Natural killer cell treated with Interleukin-12 subunit alpha and Interleukin-12 subunit beta and Interleukin-15 and Interleukin-18, amount 100 ng/mL, for 72 hours (primary cell): ENCODE measurements around the gene COX5B. TPM values are rescaled to one million over a fixed set of nuclear protein-coding genes. Genes with fewer than 3 reads are reported as not detected.
"Not testable (repeated sequence)": the region's sequence is repeated elsewhere in the genome, so short reads cannot be mapped to it uniquely, and the experiment has no call there.

Source experiments
- ATAC-seq, 2 donors: fragments of 150-1000 bp; cut with Tn5 transposase in 1 of 2; sonication (Bioruptor Pico), chemical (Tn5 transposase) in 1 of 2; 2 replicates each; pipeline ENCODE4 v1.10.0; 2021
- DNase-seq: peaks from one replicate; pipeline ENCODE4 v3.0.0; 2022; ENCODE audit warnings: low spot score
- H3K27ac Mint-ChIP-seq, 2 donors: 1 replicate in 1 of 2; 2 replicates in 1 of 2; pipeline ENCODE4 v1.8.0; 2022; ENCODE audit warnings: mixed read lengths in 2 of 2, mild to moderate bottlenecking in 1 of 2, moderate library complexity in 1 of 2
- H3K27me3 Mint-ChIP-seq, 2 donors: 1 replicate in 1 of 2; 2 replicates in 1 of 2; pipeline ENCODE4 v1.8.0; 2022; ENCODE audit warnings: mixed read lengths in 2 of 2
- H3K36me3 Mint-ChIP-seq: one replicate; pipeline ENCODE4 v1.8.0; 2022; ENCODE audit warnings: mixed read lengths
- H3K4me1 Mint-ChIP-seq, 2 donors: 1 replicate in 1 of 2; 2 replicates in 1 of 2; pipeline ENCODE4 v1.8.0; 2022; ENCODE audit warnings: low read depth in 2 of 2, mixed read lengths in 2 of 2, mild to moderate bottlenecking in 1 of 2
- H3K4me3 Mint-ChIP-seq: one replicate; pipeline ENCODE4 v1.8.0; 2022; ENCODE audit warnings: mixed read lengths
- H3K9me3 Mint-ChIP-seq: 2 replicates; pipeline ENCODE4 v1.8.0; 2022; ENCODE audit warnings: mixed read lengths
- total RNA-seq, 2 donors: library from RNA; stranded (reverse); gene quantifications; one replicate each; pipeline ENCODE4 v1.2.3, GENCODE V29; 2022

The COX5B gene
- total RNA-seq, result 100 to 1,000 TPM; 133 to 174 TPM

GRCh38 chr2:97645695-97646629, at the start of gene COX5B:
COX5B (plus strand) TSS chr2:97646062; CDS start chr2:97646087, 25 bp downstream.
- peak within 1 kb of the TSS; percentile 95 for H3K4me3 Mint-ChIP-seq
- H3K9me3 Mint-ChIP-seq, result no peaks in the 10 kb centered on the region
- peaks cover 0 to 3% of the 10 kb centered on the region in 2 donors for H3K27me3 Mint-ChIP-seq
- peak within 1 kb of the TSS; percentile 90 to 99 for H3K27ac Mint-ChIP-seq
- peaks cover 26% of the 10 kb centered on the region for H3K36me3 Mint-ChIP-seq
- peak; percentile 100 for DNase-seq
- peaks cover 20 to 23% of the 10 kb centered on the region in 2 donors for H3K4me1 Mint-ChIP-seq
- ATAC-seq, result peak; percentile 99 to 100

- peaks cover 25 to 27% of the 10 kb centered on the region in 2 donors for H3K27me3 Mint-ChIP-seq
- H3K27ac Mint-ChIP-seq, ATAC-seq, H3K9me3 Mint-ChIP-seq, H3K4me1 Mint-ChIP-seq, DNase-seq, H3K4me3 Mint-ChIP-seq, H3K36me3 Mint-ChIP-seq: not testable (repeated sequence)
These were observed 49.7 kb upstream of the COX5B start for GRCh38 chr2:97596180-97596579.

DNA sequence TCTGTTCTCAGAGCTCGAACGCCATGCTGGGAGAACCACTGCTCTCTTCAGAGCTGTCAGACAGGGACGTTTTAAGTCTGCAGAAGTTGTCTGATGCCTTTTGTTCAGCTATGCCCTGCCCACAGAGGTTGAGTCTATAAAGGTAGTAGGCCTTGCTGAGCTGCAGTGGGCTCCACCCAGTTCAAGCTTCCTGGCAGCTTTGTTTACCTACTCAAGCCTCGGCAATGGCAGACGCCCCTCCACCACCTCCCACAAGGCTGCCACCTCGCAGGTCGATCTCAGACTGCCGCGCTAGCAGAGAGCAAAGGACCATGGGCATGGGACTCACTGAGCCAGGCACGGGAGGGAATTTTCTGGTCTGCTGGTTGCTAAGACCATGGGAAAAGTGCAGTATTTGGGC, 44.3 kb upstream of the COX5B start:
- not testable (repeated sequence) for H3K36me3 Mint-ChIP-seq, DNase-seq, H3K9me3 Mint-ChIP-seq, ATAC-seq, H3K27ac Mint-ChIP-seq, H3K4me1 Mint-ChIP-seq, H3K4me3 Mint-ChIP-seq
- peaks cover 18 to 34% of the 10 kb centered on the region in 2 donors for H3K27me3 Mint-ChIP-seq

DNA sequence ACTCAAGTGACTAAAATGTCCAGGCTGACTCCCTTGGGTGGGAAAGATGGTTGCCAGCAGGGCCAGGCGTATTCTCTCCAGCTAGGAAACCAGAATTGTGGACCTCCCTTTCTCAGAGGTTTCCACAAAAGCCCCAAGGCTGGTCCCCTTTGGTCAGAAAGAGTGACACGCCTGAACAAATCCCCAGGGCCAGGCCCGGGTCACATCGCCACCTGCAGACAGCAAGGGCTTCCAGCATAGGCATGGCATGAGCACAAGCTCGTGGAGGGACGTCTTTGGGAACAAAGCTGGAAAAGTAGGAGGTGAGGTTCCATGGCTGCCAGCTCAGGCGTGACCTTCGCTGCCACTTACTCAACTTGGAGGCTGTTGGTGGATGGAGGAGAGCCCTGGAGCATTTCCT, 40.8 kb upstream of the COX5B start:
- not testable (repeated sequence) for ATAC-seq, H3K36me3 Mint-ChIP-seq, H3K4me1 Mint-ChIP-seq

DNA sequence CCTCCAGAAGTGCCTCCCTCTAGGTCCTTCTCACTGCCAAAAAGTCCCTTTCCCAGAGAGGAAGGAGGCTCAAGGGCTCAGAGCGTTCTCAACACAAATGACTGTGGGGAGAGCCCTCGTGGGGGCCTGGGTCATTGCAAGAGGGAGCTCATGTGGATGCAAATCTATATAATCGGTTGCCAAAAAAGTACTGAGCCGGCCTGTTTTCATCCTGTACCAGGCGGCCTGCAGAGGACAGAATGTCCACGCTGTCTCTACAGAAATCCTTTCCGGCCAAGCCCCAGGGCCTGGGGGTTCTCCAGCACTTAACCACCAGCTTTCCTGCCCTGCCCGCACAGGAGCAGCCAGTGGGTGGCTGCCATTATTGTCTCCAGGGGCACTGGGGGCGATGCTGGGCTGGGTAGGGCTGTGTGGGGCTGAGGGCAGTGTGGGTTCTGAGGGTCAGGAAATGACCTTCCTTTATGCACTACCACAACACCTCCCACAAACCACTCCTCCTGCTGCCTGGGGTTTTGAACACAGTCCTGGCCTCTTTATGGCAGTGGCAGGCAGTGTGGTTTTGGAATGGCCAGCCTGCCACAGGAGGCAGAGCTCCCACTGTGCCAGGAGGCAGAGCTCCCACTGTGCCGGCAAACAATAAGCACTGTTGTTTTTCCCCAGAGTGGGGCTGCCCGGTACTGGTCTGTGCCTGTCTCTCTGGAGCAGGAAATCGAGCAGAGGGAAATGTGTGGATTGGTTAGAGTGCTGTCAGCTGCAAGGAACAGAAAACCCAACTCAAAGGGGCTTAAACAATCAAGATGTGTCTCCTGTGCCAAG, 40.1 kb upstream of the COX5B start:
- not testable (repeated sequence) for H3K9me3 Mint-ChIP-seq, H3K4me3 Mint-ChIP-seq, H3K4me1 Mint-ChIP-seq, H3K27ac Mint-ChIP-seq, DNase-seq, H3K36me3 Mint-ChIP-seq
- peaks cover 4 to 10% of the 10 kb centered on the region in 2 donors for H3K27me3 Mint-ChIP-seq
- peak; percentile 56 to 58 for ATAC-seq

More for the DNA sequence above, 40.8 kb upstream of the COX5B start:
- H3K9me3 Mint-ChIP-seq, H3K27ac Mint-ChIP-seq, H3K4me3 Mint-ChIP-seq, DNase-seq: not testable (repeated sequence)
- H3K27me3 Mint-ChIP-seq, result peaks cover 10 to 16% of the 10 kb centered on the region in 2 donors

GRCh38 chr2:97608745-97609144, 37.1 kb upstream of the COX5B start:
- not testable (repeated sequence) for ATAC-seq, H3K4me3 Mint-ChIP-seq

DNA sequence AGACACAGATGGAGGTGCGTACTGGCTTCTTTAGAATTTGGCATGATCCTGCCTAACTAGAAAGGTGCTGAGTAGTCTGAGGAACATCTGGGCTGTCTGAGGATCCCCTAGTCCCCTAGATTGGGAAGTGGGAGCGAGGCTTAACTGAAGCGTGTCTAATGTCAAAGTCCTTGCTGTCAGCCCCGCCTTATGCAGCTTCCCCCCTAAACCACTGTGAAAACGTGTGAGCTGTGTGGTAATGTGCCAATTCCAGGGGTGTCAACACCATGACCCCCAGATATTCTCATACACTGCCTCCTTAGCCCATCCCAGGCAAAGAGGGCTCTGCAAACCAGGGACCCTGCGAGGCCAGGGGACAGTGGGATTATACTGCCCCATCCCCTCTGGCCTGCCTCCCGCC, 34.0 kb upstream of the COX5B start:
- not testable (repeated sequence) for DNase-seq, H3K4me3 Mint-ChIP-seq, H3K27me3 Mint-ChIP-seq, H3K4me1 Mint-ChIP-seq, ATAC-seq, H3K27ac Mint-ChIP-seq, H3K36me3 Mint-ChIP-seq, H3K9me3 Mint-ChIP-seq

More at GRCh38 chr2:97608745-97609144, 37.1 kb upstream of the COX5B start:
- H3K36me3 Mint-ChIP-seq, H3K4me1 Mint-ChIP-seq, H3K9me3 Mint-ChIP-seq, H3K27me3 Mint-ChIP-seq, DNase-seq, H3K27ac Mint-ChIP-seq: not testable (repeated sequence)

DNA sequence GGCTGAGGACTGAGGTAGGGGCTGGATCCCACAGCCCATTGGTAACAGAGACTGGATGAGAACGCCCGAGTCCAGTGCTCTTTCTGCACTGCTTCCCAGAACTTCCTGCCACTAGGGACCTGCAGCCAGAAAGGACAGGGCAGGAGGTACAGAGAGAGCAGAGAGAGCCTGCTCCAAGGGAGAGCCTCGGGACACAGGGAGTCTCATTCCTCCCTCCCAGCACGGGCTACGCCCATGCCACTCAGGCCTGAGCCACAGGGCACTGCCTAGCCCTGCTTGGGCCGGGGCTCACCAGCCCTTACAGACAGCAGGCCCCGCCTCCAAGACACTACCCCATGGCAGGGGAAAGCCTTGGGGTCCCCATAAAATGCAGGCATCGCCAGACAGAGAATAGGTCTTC, 30.1 kb upstream of the COX5B start:
- ATAC-seq, H3K9me3 Mint-ChIP-seq, H3K4me3 Mint-ChIP-seq, H3K27ac Mint-ChIP-seq, H3K36me3 Mint-ChIP-seq, H3K27me3 Mint-ChIP-seq, H3K4me1 Mint-ChIP-seq, DNase-seq: not testable (repeated sequence)

- DNase-seq (no peak), ATAC-seq (no peak)
- Mint-ChIP-seq H3K27me3 (no peaks in the 10 kb centered on the region), H3K9me3 (no peaks in the 10 kb centered on the region), H3K4me3 (no peak overlapping the region), H3K4me1 (no peaks in the 10 kb centered on the region), H3K36me3 (no peaks in the 10 kb centered on the region), H3K27ac (no peak overlapping the region)
These were observed 28.0 kb upstream of the COX5B start for GRCh38 chr2:97617911-97618310.

DNA sequence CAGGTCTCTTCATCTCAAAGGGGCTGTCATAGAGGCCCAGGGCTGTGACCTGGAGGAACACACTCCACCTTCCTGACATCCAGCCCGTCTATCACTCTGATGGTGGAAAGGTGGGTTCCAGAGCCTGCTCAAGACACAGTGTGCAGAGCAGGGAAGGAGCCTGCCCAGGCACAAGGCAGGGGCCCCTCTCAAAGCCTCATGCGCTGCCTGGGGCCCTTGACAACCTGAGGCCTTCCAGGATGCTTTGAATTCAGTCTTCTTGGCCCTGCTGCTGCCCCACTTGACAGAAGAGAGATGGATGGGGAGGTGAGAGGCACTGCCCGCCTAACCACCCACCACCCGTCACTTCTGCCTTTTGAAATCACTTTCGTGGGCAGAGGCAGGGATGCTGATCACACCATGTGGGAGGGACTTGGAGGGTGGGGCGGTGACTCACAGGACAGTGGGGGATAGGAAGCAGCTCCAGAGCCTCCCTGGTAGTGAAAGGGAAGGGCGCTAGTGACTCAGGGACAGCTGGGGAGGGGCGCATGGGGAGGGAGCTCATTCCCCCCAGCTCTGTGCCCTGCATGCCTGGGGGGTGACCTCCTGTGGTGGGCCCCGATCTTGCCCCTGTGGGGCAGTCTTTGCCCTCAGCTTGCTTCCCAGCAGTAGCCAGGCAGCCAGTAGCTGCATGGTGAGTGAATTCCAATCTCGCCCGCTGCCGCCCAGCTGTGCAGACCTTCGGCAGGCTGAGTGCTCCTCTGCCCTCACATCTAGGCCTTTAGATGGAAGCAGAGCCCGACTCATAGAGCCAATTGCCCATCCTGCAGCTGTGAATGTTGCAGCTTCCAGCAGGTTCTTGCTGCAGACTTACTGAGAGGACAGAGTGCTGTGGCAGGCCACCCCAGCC, 26.7 kb upstream of the COX5B start:
- peak; percentile 59 to 90 for ATAC-seq
- not testable (repeated sequence) for H3K9me3 Mint-ChIP-seq, DNase-seq, H3K27ac Mint-ChIP-seq, H3K4me1 Mint-ChIP-seq, H3K27me3 Mint-ChIP-seq, H3K4me3 Mint-ChIP-seq, H3K36me3 Mint-ChIP-seq

GRCh38 chr2:97620492-97620891, 25.4 kb upstream of the COX5B start:
- H3K27me3 Mint-ChIP-seq, DNase-seq, H3K4me3 Mint-ChIP-seq, H3K9me3 Mint-ChIP-seq, H3K36me3 Mint-ChIP-seq, ATAC-seq, H3K27ac Mint-ChIP-seq, H3K4me1 Mint-ChIP-seq: not testable (repeated sequence)

GRCh38 chr2:97622976-97623375, 22.9 kb upstream of the COX5B start:
- not testable (repeated sequence) for DNase-seq, ATAC-seq, H3K4me1 Mint-ChIP-seq, H3K27me3 Mint-ChIP-seq, H3K4me3 Mint-ChIP-seq, H3K36me3 Mint-ChIP-seq, H3K9me3 Mint-ChIP-seq, H3K27ac Mint-ChIP-seq

DNA sequence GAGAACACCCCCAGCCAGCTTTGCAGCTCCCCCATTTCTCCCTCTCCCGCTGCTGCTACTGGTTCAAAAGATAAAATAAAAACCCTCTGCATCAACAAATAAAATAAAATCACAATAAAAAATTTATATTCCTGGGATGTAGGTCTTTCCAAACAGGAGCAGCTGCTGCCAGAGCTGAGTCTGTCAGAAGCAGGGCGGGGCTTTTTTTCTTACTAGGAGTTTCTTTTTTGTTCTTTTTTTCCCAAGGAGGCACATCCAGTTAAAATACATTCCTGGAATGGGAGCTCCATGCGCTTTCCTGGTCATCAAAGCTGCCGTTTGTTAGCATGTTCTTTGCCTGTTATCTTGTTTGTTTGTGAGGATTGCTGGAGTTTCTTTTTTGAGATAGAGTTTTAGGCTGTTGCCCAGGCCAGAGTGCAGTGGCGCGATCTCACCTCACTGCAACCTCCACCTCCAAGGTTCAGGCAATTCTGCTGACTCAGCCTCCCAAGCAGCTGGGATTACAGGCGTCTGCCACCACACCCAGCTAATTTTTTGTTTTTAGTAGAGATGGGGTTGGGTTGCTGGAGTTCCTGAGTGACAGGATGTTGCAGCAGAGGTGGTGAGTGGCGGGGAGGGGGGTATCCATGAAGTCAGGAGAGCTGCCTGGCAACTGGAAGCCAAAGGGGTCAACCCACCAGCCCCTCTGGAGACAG, 20.4 kb upstream of the COX5B start:
- not testable (repeated sequence) for ATAC-seq

More for the DNA sequence above, 20.4 kb upstream of the COX5B start:
- not testable (repeated sequence) for H3K4me3 Mint-ChIP-seq, H3K4me1 Mint-ChIP-seq, H3K27me3 Mint-ChIP-seq, DNase-seq, H3K9me3 Mint-ChIP-seq, H3K27ac Mint-ChIP-seq, H3K36me3 Mint-ChIP-seq
